Stomach smooth muscle (tissue), 2 donors: ENCODE data around the gene EFNB3.

Source experiments
- H3K27ac ChIP-seq: one replicate; pipeline ENCODE4 v1.7.0; 2013; ENCODE audit warnings: mild to moderate bottlenecking, low read length, inconsistent platforms
- H3K27me3 ChIP-seq, 2 donors: one replicate each; pipeline ENCODE4 v1.7.0; 2013; ENCODE audit warnings: low read length in 2 of 2; ENCODE audit not compliant: insufficient read depth in 2 of 2, control insufficient read depth in 1 of 2
- H3K36me3 ChIP-seq, 2 donors: one replicate each; pipeline ENCODE4 v1.7.0; 2013; ENCODE audit warnings: low read length in 2 of 2; ENCODE audit not compliant: control insufficient read depth in 2 of 2, insufficient read depth in 2 of 2
- H3K4me1 ChIP-seq: one replicate; pipeline ENCODE4 v1.7.0; 2013; ENCODE audit warnings: low read length; ENCODE audit not compliant: control insufficient read depth, insufficient read depth
- H3K4me3 ChIP-seq, 2 donors: one replicate each; pipeline ENCODE4 v1.7.0; 2013; ENCODE audit warnings: low read length in 2 of 2
- H3K9ac ChIP-seq, 2 donors: one replicate each; pipeline ENCODE4 v1.7.0; 2013; ENCODE audit warnings: low read length in 2 of 2, mild to moderate bottlenecking in 1 of 2
- H3K9me3 ChIP-seq, 2 donors: one replicate each; pipeline ENCODE4 v1.7.0; 2013; ENCODE audit warnings: low read length in 2 of 2; ENCODE audit not compliant: control insufficient read depth in 2 of 2
- donor health status: healthy.
- donor health status: Pancreatic carcinoma.

The EFNB3 gene

GRCh38 chr17:7748076-7748775 is 43.2 kb downstream of the EFNB3 start:
- H3K9me3 ChIP-seq: no peaks in the 10 kb centered on the region
- no peaks in the 10 kb centered on the region for H3K4me1 ChIP-seq
- H3K4me3 ChIP-seq: no peak overlapping the region
- H3K27me3 ChIP-seq: peaks cover 0 to 6% of the 10 kb centered on the region in 2 donors
- no peak overlapping the region for H3K27ac ChIP-seq
- H3K9ac ChIP-seq: no peak overlapping the region
- H3K36me3 ChIP-seq: no peaks in the 10 kb centered on the region

- no peaks in the 10 kb centered on the region for H3K9me3 ChIP-seq
- H3K27ac ChIP-seq: no peak overlapping the region
- H3K9ac ChIP-seq: no peak overlapping the region
- H3K27me3 ChIP-seq: peaks cover 0 to 1% of the 10 kb centered on the region in 2 donors
- H3K4me3 ChIP-seq: no peak overlapping the region
- H3K4me1 ChIP-seq: no peaks in the 10 kb centered on the region
- H3K36me3 ChIP-seq: no peaks in the 10 kb centered on the region
Measured at GRCh38 chr17:7750321-7750821, 45.4 kb downstream of the EFNB3 start.

GRCh38 chr17:7754656-7755055 is 49.7 kb downstream of the EFNB3 start:
- Histone ChIP-seq H3K9ac (no peak overlapping the region), H3K9me3 (no peaks in the 10 kb centered on the region), H3K27me3 (peaks cover 0 to 4% of the 10 kb centered on the region in 2 donors), H3K36me3 (no peaks in the 10 kb centered on the region), H3K4me1 (no peaks in the 10 kb centered on the region), H3K27ac (no peak overlapping the region), H3K4me3 (no peak overlapping the region)

GRCh38 chr17:7755095-7755890 is 50.3 kb downstream of the EFNB3 start:
- no peaks in the 10 kb centered on the region for H3K4me1 ChIP-seq
- H3K4me3 ChIP-seq: no peak overlapping the region
- no peak overlapping the region for H3K9ac ChIP-seq
- no peaks in the 10 kb centered on the region for H3K9me3 ChIP-seq
- peaks cover 0 to 4% of the 10 kb centered on the region in 2 donors for H3K27me3 ChIP-seq
- H3K36me3 ChIP-seq: no peaks in the 10 kb centered on the region
- H3K27ac ChIP-seq: no peak overlapping the region

- Histone ChIP-seq H3K36me3 (no peaks in the 10 kb centered on the region), H3K9ac (no peak overlapping the region), H3K27ac (no peak overlapping the region), H3K4me1 (no peaks in the 10 kb centered on the region), H3K4me3 (no peak overlapping the region), H3K27me3 (peaks cover 0 to 4% of the 10 kb centered on the region in 2 donors), H3K9me3 (no peaks in the 10 kb centered on the region)
Measured at GRCh38 chr17:7756968-7757367, 52.0 kb downstream of the EFNB3 start.
